ENCODE measurements around the gene USP32. TPM values are rescaled to one million over a fixed set of nuclear protein-coding genes. Genes with fewer than 3 reads are reported as not detected.

Gene USP32
- total and polyA plus RNA-seq, 2 of the 8 experiments (the other 6 are each of a cell fraction or from before 2014, with no cell fraction given): 29.6 to 112 TPM

DNA sequence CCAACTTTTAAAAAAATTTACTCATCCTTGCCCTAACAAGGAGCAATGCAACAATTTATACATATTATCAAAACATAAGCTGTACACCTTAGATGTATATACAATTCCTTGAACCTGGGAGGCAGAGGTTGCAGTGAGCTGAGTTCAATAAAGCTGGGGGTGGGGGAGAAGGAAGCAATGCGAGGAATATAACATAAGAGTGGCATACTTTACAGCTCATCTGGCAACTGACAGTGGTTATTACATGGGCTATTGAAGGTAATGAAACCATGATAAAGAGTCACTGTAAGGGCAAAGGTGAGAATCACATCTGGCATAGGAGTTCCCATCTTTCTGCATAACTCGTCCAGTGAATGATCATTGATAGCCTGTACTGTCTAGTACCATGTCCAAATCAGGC, 198.5 kb downstream of the USP32 start:
- Histone ChIP-seq H2AFZ (ENCODE audit: low read length) (no peak overlapping the region), H4K5ac (ENCODE audit: insufficient read length, low read depth, low read length) (no peak overlapping the region), H3K23ac (ENCODE audit: insufficient read length) (no peak overlapping the region), H3K4me3 (ENCODE audit: extremely low read depth in 1 of 4, insufficient read depth in 2 of 4, low read depth in 3 of 4, low read length in 4 of 4) (no peak overlapping the region), H4K20me1 (replicated peaks in 1 of 2; ENCODE audit: control insufficient read depth in 1 of 2, insufficient read depth in 2 of 2, low read length in 2 of 2) (no peaks in the 10 kb centered on the region), H3K14ac (ENCODE audit: insufficient read length) (no peak overlapping the region), H3K27ac (ENCODE audit: low read depth, low read length) (no peak overlapping the region), H3K79me1 (ENCODE audit: low read depth, low read length) (no peaks in the 10 kb centered on the region; the same call in 1 of the 2 replicates), H4K91ac (replicated peaks; ENCODE audit: insufficient read length, low read length) (no peak overlapping the region), H2BK12ac (ENCODE audit: low read depth, low read length) (no peak overlapping the region), H2BK5ac (ENCODE audit: low read depth, low read length) (no peak overlapping the region), H2AK5ac (ENCODE audit: low read depth, low read length) (no peak overlapping the region), H3K27me3 (replicated peaks in 1 of 4; ENCODE audit: control insufficient read depth in 3 of 4, extremely low read depth in 1 of 4, insufficient read depth in 3 of 4, low read length in 3 of 4) (no peaks in the 10 kb centered on the region), H3K36me3 (ENCODE audit: control insufficient read depth in 2 of 4, insufficient read depth in 4 of 4, low read length in 3 of 4) (peaks cover 3 to 55% (median 37%) of the 10 kb centered on the region in 4 experiments; a peak in 7 of 8 replicates), H3K79me2 (ENCODE audit: control insufficient read depth in 1 of 2, insufficient read depth in 2 of 2, low read length in 2 of 2) (no peaks in the 10 kb centered on the region), H3K4ac (replicated peaks; ENCODE audit: insufficient read length, low read depth, low read length) (no peak overlapping the region), H3K4me1 (replicated peaks in 1 of 4; ENCODE audit: control insufficient read depth in 3 of 4, insufficient read depth in 4 of 4, low read length in 3 of 4) (no peaks in the 10 kb centered on the region), H3K18ac (ENCODE audit: extremely low read depth, low read length) (no peak overlapping the region), H2BK120ac (replicated peaks; ENCODE audit: low read depth, low read length) (no peak overlapping the region), H2BK15ac (ENCODE audit: low read length) (no peak overlapping the region), H3K23me2 (ENCODE audit: low read depth, low read length) (no peaks in the 10 kb centered on the region), H3K9me3 (ENCODE audit: insufficient read depth in 2 of 2, low read depth in 1 of 2, low read length in 1 of 2) (no peaks in the 10 kb centered on the region), H2BK20ac (ENCODE audit: low read length) (no peak overlapping the region), H3K56ac (replicated peaks; ENCODE audit: insufficient read length, low read depth, low read length) (no peak overlapping the region), H4K8ac (ENCODE audit: extremely low read depth, insufficient read depth, low read length) (no peak overlapping the region), H3K4me2 (ENCODE audit: insufficient read depth in 1 of 2, low read depth in 2 of 2, low read length in 2 of 2) (no peak overlapping the region), H3K9ac (replicated peaks in 1 of 4; ENCODE audit: extremely low read depth in 1 of 4, low read depth in 3 of 4, low read length in 3 of 4) (no peak overlapping the region)
- CTCF ChIA-PET (ENCODE audit: partially characterized antibody): interaction anchor here (1.2 to 3.2 kb wide), 4 partner anchors 9 to 52 kb away, joined by 3 to 22 read pairs (median 6); no protein-coding TSS in a partner anchor
- FAIRE-seq (no peak), DNase-seq (ENCODE audit: low read depth in 1 of 2, low spot score in 2 of 2) (no peak)
- 81% methylated on average over 2 of the region's 2 CpGs; no CpG with 5 or more reads in 1 of the 2 experiments for WGBS, 2 experiments (ENCODE audit: extremely low coverage in 1 of 2, insufficient coverage in 1 of 2, insufficient read length in 1 of 2, insufficient replicate concordance in 2 of 2, low coverage in 1 of 2, low lambda C conversion rate in 2 of 2, missing lambda C conversion rate in 1 of 2)
- POLR2A ChIA-PET (ENCODE audit: partially characterized antibody): no interaction called here
- TF ChIP-seq TCF12 (IDR thresholded peaks at IDR 0.05; ENCODE audit: low read depth, low read length) (no peak), SP2 (IDR thresholded peaks at IDR 0.05; ENCODE audit: low read length) (no peak), RBBP5 (IDR thresholded peaks at IDR 0.05; ENCODE audit: borderline replicate concordance, low read depth, low read length) (no peak), SAP30 (IDR thresholded peaks at IDR 0.05; ENCODE audit: insufficient read depth, insufficient replicate concordance, low read length) (no peak), CHD2 (IDR thresholded peaks at IDR 0.05; ENCODE audit: low read length) (no peak), RAD21 (IDR thresholded peaks at IDR 0.05 in 1 of 2, conservative IDR thresholded peaks at IDR 0.05 in 1 of 2; ENCODE audit: low read depth in 2 of 2, low read length in 2 of 2) (no peak), CTBP2 (IDR thresholded peaks at IDR 0.05; ENCODE audit: borderline replicate concordance, insufficient read depth, insufficient read length, low read length) (no peak)
- TF ChIP-seq, protein P1, sequence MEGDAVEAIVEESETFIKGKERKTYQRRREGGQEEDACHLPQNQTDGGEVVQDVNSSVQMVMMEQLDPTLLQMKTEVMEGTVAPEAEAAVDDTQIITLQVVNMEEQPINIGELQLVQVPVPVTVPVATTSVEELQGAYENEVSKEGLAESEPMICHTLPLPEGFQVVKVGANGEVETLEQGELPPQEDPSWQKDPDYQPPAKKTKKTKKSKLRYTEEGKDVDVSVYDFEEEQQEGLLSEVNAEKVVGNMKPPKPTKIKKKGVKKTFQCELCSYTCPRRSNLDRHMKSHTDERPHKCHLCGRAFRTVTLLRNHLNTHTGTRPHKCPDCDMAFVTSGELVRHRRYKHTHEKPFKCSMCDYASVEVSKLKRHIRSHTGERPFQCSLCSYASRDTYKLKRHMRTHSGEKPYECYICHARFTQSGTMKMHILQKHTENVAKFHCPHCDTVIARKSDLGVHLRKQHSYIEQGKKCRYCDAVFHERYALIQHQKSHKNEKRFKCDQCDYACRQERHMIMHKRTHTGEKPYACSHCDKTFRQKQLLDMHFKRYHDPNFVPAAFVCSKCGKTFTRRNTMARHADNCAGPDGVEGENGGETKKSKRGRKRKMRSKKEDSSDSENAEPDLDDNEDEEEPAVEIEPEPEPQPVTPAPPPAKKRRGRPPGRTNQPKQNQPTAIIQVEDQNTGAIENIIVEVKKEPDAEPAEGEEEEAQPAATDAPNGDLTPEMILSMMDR (IDR thresholded peaks at IDR 0.05; ENCODE audit: control extremely low read depth in 1 of 3, insufficient read depth in 1 of 3, low read depth in 1 of 3, low read length in 3 of 3): no peak
